Esophagus muscularis mucosa (tissue), 4 donors: ENCODE data around the gene GPT2.

Source experiments
- CTCF ChIP-seq, 3 experiments: fragments of 200-600 bp in 2 of 3; fragments of 450-650 bp in 1 of 3; sonication (generic) in 2 of 3; IDR thresholded peaks; one replicate each; pipeline ENCODE4 v1.5.1; 2017 to 2019; ENCODE audit warnings: antibody characterized with exemption in 3 of 3, mild to moderate bottlenecking in 2 of 3, moderate library complexity in 1 of 3
- EP300 ChIP-seq: sonication (generic); formaldehyde crosslinking; IDR thresholded peaks from one replicate; pipeline ENCODE4 v1.6.1; 2017; ENCODE audit warnings: antibody characterized with exemption
- POLR2A ChIP-seq: fragments of 450-650 bp; IDR thresholded peaks from one replicate; pipeline ENCODE4 v1.6.1; 2017; ENCODE audit warnings: antibody characterized with exemption, moderate library complexity, mild to moderate bottlenecking, low read depth

- no peak for TF ChIP-seq CTCF (IDR thresholded peaks at IDR 0.05)
- TF ChIP-seq POLR2A: no peak
- TF ChIP-seq EP300: no peak
Observed at GRCh38 chr16:46926470-46927225, 42.5 kb downstream of the GPT2 start.
